B cell (primary cell): ENCODE measurements around the gene SINHCAF. TPM values are rescaled to one million over a fixed set of nuclear protein-coding genes. Genes with fewer than 3 reads are reported as not detected.

Experiments
- ATAC-seq: fragments of 200-7000 bp; cut with Tn5 transposase; one replicate; pipeline ENCODE4 v1.10.0; 2021; ENCODE audit warnings: low read depth, mild to moderate bottlenecking, moderate number of reproducible peaks, moderate library complexity
- CTCF ChIA-PET: fragments of 350-600 bp; sonication (Branson Sonifier 250); formaldehyde crosslinking; loops from one replicate; lab custom pipeline; 2021; ENCODE audit warnings: antibody characterized with exemption, inconsistent platforms; lab: Charles Lee
- POLR2A ChIA-PET: fragments of 350-600 bp; sonication (Branson Sonifier 250); formaldehyde crosslinking; loops from one replicate; lab custom pipeline; 2021; ENCODE audit warnings: antibody characterized with exemption; lab: Charles Lee
- DNase-seq: peaks from one replicate; pipeline ENCODE4 v3.0.0; 2013
- H2AFZ ChIP-seq: 2 replicates; pipeline ENCODE4 v1.6.1; 2012; ENCODE audit warnings: mild to moderate bottlenecking, low read depth, low read length; ENCODE audit not compliant: insufficient read depth, poor library complexity, severe bottlenecking
- H3K27ac ChIP-seq, 2 donors: 1 replicate in 1 of 2; 2 replicates in 1 of 2; pipeline ENCODE4 v1.5.1; 2012 to 2013; ENCODE audit warnings: low read length in 2 of 2, mild to moderate bottlenecking in 2 of 2, moderate library complexity in 1 of 2
- H3K27me3 ChIP-seq, 4 experiments: fragments of 200-600 bp in 1 of 4; sonication (generic) in 1 of 4; replicated peaks in 1 of 4; 1 replicate in 2 of 4; 2 replicates in 2 of 4; pipeline versions ENCODE4 v1.6.1 to v1.7.0; 2013 to 2016; ENCODE audit warnings: low read length in 3 of 4, mild to moderate bottlenecking in 2 of 4, mixed read lengths in 1 of 4, moderate library complexity in 1 of 4; ENCODE audit not compliant: insufficient read depth in 4 of 4, control insufficient read depth in 3 of 4; ENCODE audit errors: control extremely low read depth in 1 of 4
- H3K36me3 ChIP-seq, 2 experiments: replicated peaks in 1 of 2; 1 replicate in 1 of 2; 2 replicates in 1 of 2; pipeline versions ENCODE4 v1.6.1 to v1.7.1; 2013; ENCODE audit warnings: low read length in 1 of 2; ENCODE audit not compliant: insufficient read depth in 2 of 2, control insufficient read depth in 1 of 2; ENCODE audit errors: control extremely low read depth in 1 of 2, extremely low read depth in 1 of 2
- H3K4me1 ChIP-seq, 2 donors: fragments of 200-600 bp in 1 of 2; sonication (generic) in 1 of 2; 1 replicate in 1 of 2; 2 replicates in 1 of 2; pipeline versions ENCODE4 v1.5.1 to v1.6.1; 2013 to 2017; ENCODE audit warnings: low read length in 2 of 2; ENCODE audit not compliant: control insufficient read depth in 2 of 2, insufficient read depth in 2 of 2
- H3K4me2 ChIP-seq: replicated peaks from 2 replicates; pipeline ENCODE3; 2012; ENCODE audit warnings: mild to moderate bottlenecking, low read depth, low read length; ENCODE audit not compliant: poor library complexity, severe bottlenecking
- H3K4me3 ChIP-seq, 5 experiments: fragments of 200-600 bp in 1 of 5; sonication (generic) in 1 of 5; 1 replicate in 3 of 5; 2 replicates in 2 of 5; pipeline versions ENCODE4 v1.5.1 to v1.7.0; 2011 to 2016; ENCODE audit warnings: low read length in 4 of 5, mild to moderate bottlenecking in 4 of 5, low read depth in 2 of 5, control low read depth in 1 of 5, moderate library complexity in 1 of 5; ENCODE audit not compliant: insufficient read depth in 1 of 5; ENCODE audit errors: control extremely low read depth in 1 of 5, extremely low read depth in 1 of 5
- H3K79me2 ChIP-seq: fragments of 200-600 bp; sonication (generic); one replicate; pipeline ENCODE4 v1.6.0; 2016; ENCODE audit warnings: low read length; ENCODE audit not compliant: control insufficient read depth, insufficient read depth
- H3K9ac ChIP-seq: fragments of 200-600 bp; sonication (generic); 2 replicates; pipeline ENCODE4 v1.6.1; 2017; ENCODE audit warnings: mild to moderate bottlenecking, low read length, moderate library complexity
- H3K9me3 ChIP-seq, 3 donors: one replicate each; pipeline versions ENCODE4 v1.6.1 to v1.7.1; 2013; ENCODE audit warnings: low read length in 2 of 3; ENCODE audit not compliant: control insufficient read depth in 2 of 3, insufficient read depth in 1 of 3; ENCODE audit errors: control extremely low read depth in 1 of 3
- H4K20me1 ChIP-seq: 2 replicates; pipeline ENCODE4 v1.6.0; 2012; ENCODE audit warnings: mild to moderate bottlenecking, low read length; ENCODE audit not compliant: insufficient read depth, control insufficient read depth, poor library complexity, severe bottlenecking
- H3K27ac Mint-ChIP-seq: one replicate; pipeline ENCODE4 v1.8.0; 2021; ENCODE audit warnings: mixed read lengths
- H3K27me3 Mint-ChIP-seq: one replicate; pipeline ENCODE4 v1.8.0; 2021; ENCODE audit warnings: mixed read lengths
- H3K4me1 Mint-ChIP-seq: one replicate; pipeline ENCODE4 v1.8.0; 2021; ENCODE audit warnings: mixed read lengths
- H3K4me3 Mint-ChIP-seq: one replicate; pipeline ENCODE4 v1.8.0; 2021; ENCODE audit warnings: mixed read lengths
- H3K9me3 Mint-ChIP-seq: one replicate; pipeline ENCODE4 v1.8.0; 2022; ENCODE audit warnings: mixed read lengths; ENCODE audit not compliant: insufficient read depth
- EZH2 ChIP-seq: IDR thresholded peaks from 2 replicates; pipeline ENCODE4 v1.6.1; 2012; ENCODE audit warnings: borderline replicate concordance, low read depth, mild to moderate bottlenecking, moderate library complexity, low read length; ENCODE audit not compliant: insufficient read depth, poor library complexity, severe bottlenecking
- WGBS: methylation state at CpG from one replicate; pipeline ENCODE4 v1.1.5; 2013; ENCODE audit warnings: missing lambda C conversion rate; ENCODE audit not compliant: insufficient coverage; 5-methylcytosine and 5-hydroxymethylcytosine counted together
- intact Hi-C: fragments of 100-400 bp; cut with micrococcal nuclease; formaldehyde crosslinking; loops from one replicate; pipeline ENCODE4 v1.10.0; 2022
- polyA plus RNA-seq: library from polyadenylated mRNA; depleted of rRNA; stranded (reverse); fragments of >200 nt; gene quantifications from 2 replicates; pipeline ENCODE4 v1.2.3, GENCODE V29; 2012
- total RNA-seq, 2 donors: library from RNA; stranded (reverse); fragments of 120-200 nt in 1 of 2; gene quantifications; 1 replicate in 1 of 2; 2 replicates in 1 of 2; pipeline versions ENCODE4 v1.2.3 to v1.2.4, GENCODE V29; 2013 to 2022
- TF ChIP-seq, protein P1 (sequence below): fragments of 200-600 bp; IDR thresholded peaks from one replicate; pipeline ENCODE4 v1.8.0; 2022; ENCODE audit warnings: antibody characterized with exemption, mild to moderate bottlenecking

The SINHCAF gene
- total and polyA plus RNA-seq, 2 donors (not counting 1 experiment from before 2014, with no cell fraction given): 43.5 to 129 TPM

DNA sequence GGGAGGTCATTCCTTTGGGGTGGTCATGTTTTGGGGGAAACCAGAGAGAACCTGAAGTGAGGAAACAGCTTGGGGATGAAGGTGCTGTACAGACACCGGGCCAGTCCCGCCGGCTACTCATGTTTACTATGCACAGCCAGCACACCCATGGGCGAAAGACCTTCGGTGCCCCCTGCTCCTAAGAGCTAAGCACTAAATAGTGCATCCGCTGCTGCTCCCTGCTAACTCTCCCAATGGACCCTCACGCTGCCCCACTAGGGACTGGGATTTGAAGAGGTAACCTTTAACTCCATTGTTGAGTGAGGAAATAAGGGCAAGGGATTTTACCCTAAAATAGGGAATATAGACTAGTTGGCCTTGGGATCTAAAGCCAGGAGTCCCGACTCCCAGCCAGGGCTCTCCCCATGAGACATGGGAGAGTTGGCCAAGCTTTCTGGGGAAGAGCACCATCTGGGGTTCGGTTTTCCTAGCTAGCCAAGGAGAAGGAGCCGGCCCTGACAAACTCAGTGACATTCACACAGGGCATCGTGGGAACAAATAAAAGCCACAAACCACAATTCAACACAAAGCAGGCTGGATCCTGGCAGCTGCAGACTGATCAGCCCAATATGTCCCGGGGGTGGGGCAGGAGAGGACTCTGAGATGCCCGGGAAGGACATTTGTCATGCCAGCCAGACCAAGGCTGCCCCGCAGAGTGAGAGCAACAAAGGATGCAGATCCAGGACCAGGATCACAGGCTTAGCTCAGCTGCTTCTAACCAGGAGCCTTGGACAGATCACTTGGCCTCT, 91.7 kb downstream of the SINHCAF start:
- DNase-seq: no peak
- H3K27me3 ChIP-seq: peaks cover 0 to 6% (median 1%) of the 10 kb centered on the region in 4 experiments
- Mint-ChIP-seq H3K27ac (no peak overlapping the region), H3K9me3 (peaks cover 2% of the 10 kb centered on the region), H3K27me3 (peaks cover 34% of the 10 kb centered on the region), H3K4me1 (peaks cover 9% of the 10 kb centered on the region), H3K4me3 (no peak overlapping the region)
- no peak overlapping the region for H3K4me2 ChIP-seq
- H4K20me1 ChIP-seq: no peaks in the 10 kb centered on the region
- TF ChIP-seq EZH2: no peak
- TF ChIP-seq, protein P1, sequence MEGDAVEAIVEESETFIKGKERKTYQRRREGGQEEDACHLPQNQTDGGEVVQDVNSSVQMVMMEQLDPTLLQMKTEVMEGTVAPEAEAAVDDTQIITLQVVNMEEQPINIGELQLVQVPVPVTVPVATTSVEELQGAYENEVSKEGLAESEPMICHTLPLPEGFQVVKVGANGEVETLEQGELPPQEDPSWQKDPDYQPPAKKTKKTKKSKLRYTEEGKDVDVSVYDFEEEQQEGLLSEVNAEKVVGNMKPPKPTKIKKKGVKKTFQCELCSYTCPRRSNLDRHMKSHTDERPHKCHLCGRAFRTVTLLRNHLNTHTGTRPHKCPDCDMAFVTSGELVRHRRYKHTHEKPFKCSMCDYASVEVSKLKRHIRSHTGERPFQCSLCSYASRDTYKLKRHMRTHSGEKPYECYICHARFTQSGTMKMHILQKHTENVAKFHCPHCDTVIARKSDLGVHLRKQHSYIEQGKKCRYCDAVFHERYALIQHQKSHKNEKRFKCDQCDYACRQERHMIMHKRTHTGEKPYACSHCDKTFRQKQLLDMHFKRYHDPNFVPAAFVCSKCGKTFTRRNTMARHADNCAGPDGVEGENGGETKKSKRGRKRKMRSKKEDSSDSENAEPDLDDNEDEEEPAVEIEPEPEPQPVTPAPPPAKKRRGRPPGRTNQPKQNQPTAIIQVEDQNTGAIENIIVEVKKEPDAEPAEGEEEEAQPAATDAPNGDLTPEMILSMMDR: no peak
- no peaks in the 10 kb centered on the region for H3K36me3 ChIP-seq
- H2AFZ ChIP-seq: no peak overlapping the region
- ATAC-seq: no peak
- no peak overlapping the region for H3K4me3 ChIP-seq
- H3K9ac ChIP-seq: no peak overlapping the region
- WGBS: 71% methylated on average over 9 of the region's 14 CpGs
- no peaks in the 10 kb centered on the region for H3K4me1 ChIP-seq
- intact Hi-C loops: no loop called here
- POLR2A ChIA-PET: no interaction called here
- H3K9me3 ChIP-seq: peaks cover 0 to 14% (median 3%) of the 10 kb centered on the region in 3 donors
- no peak overlapping the region for H3K27ac ChIP-seq
- H3K79me2 ChIP-seq: no peaks in the 10 kb centered on the region
- CTCF ChIA-PET: interaction anchor here (1.6 kb wide), 1 partner anchor 8 kb away, joined by 3 read pairs; no protein-coding TSS in a partner anchor
